GM23338 (cell line): ENCODE results near the gene TAF13. TPM values are rescaled to one million over a fixed set of nuclear protein-coding genes. Genes with fewer than 3 reads are reported as not detected.

Experiments used
- ATAC-seq: fragments of 200-7000 bp; cut with Tn5 transposase; 3 replicates; pipeline ENCODE4 v1.9.1; 2020
- DNase-seq: peaks from one replicate; pipeline ENCODE4 v3.0.0-alpha.2; 2015; ENCODE audit warnings: low spot score
- H2AFZ ChIP-seq: fragments of 200-600 bp; sonication (generic); 2 replicates; pipeline ENCODE4 v1.8.0; 2016; ENCODE audit warnings: antibody characterized with exemption, mild to moderate bottlenecking, moderate library complexity
- H3F3A ChIP-seq: fragments of 200-600 bp; sonication (generic); replicated peaks from 2 replicates; pipeline ENCODE4 v1.8.0; 2017; ENCODE audit warnings: antibody characterized with exemption, mixed run types, low read depth
- H3K27ac ChIP-seq: fragments of 200-600 bp; sonication (generic); 2 replicates; pipeline ENCODE4 v1.6.1; 2016; ENCODE audit warnings: low read depth
- H3K27me3 ChIP-seq: fragments of 200-600 bp; sonication (generic); 2 replicates; pipeline ENCODE4 v1.8.0; 2016; ENCODE audit warnings: mild to moderate bottlenecking, mixed run types, moderate library complexity; ENCODE audit not compliant: insufficient read depth
- H3K36me3 ChIP-seq: fragments of 200-600 bp; sonication (generic); 2 replicates; pipeline ENCODE4 v1.8.0; 2016; ENCODE audit warnings: mild to moderate bottlenecking; ENCODE audit not compliant: insufficient read depth
- H3K4me1 ChIP-seq: fragments of 200-600 bp; sonication (generic); 2 replicates; pipeline ENCODE4 v1.8.0; 2016; ENCODE audit warnings: mild to moderate bottlenecking, moderate library complexity; ENCODE audit not compliant: insufficient read depth
- H3K4me2 ChIP-seq: fragments of 200-600 bp; sonication (generic); 2 replicates; pipeline ENCODE4 v1.7.1; 2017; ENCODE audit warnings: mixed run types
- H3K4me3 ChIP-seq: fragments of 200-600 bp; sonication (generic); 2 replicates; pipeline ENCODE4 v1.6.1; 2016; ENCODE audit warnings: mixed run types
- H3K79me2 ChIP-seq: fragments of 200-600 bp; sonication (generic); replicated peaks from 2 replicates; pipeline ENCODE4 v1.8.0; 2017; ENCODE audit warnings: mild to moderate bottlenecking; ENCODE audit not compliant: insufficient read depth
- H3K9me2 ChIP-seq: fragments of 200-600 bp; sonication (generic); 2 replicates; pipeline ENCODE4 v1.8.0; 2017; ENCODE audit not compliant: insufficient read depth
- H4K20me1 ChIP-seq: fragments of 200-600 bp; sonication (generic); replicated peaks from 2 replicates; pipeline ENCODE4 v1.8.0; 2017; ENCODE audit warnings: mild to moderate bottlenecking; ENCODE audit not compliant: insufficient read depth
- H3K27ac Mint-ChIP-seq: 2 replicates; pipeline ENCODE4 v1.8.0; 2020; ENCODE audit warnings: inconsistent platforms, mild to moderate bottlenecking, moderate library complexity, mixed read lengths
- H3K27me3 Mint-ChIP-seq: 3 replicates; pipeline ENCODE4 v1.8.0; 2022; ENCODE audit warnings: low read depth, mild to moderate bottlenecking, moderate library complexity, mixed read lengths, inconsistent platforms; ENCODE audit not compliant: insufficient read depth, poor library complexity
- H3K36me3 Mint-ChIP-seq: 3 replicates; pipeline ENCODE4 v1.8.0; 2021; ENCODE audit warnings: low read depth, mild to moderate bottlenecking, inconsistent platforms, moderate library complexity, mixed read lengths
- H3K4me1 Mint-ChIP-seq: 3 replicates; pipeline ENCODE4 v1.8.0; 2020; ENCODE audit warnings: mild to moderate bottlenecking, inconsistent platforms, mixed read lengths
- H3K4me3 Mint-ChIP-seq: 3 replicates; pipeline ENCODE4 v1.8.0; 2021; ENCODE audit warnings: moderate library complexity, mild to moderate bottlenecking, inconsistent platforms, mixed read lengths
- H3K9me3 Mint-ChIP-seq: 3 replicates; pipeline ENCODE4 v1.8.0; 2020; ENCODE audit warnings: moderate library complexity, mild to moderate bottlenecking, inconsistent platforms, mixed read lengths
- CREB1 ChIP-seq: fragments of 250-450 bp; sonication (Bioruptor Pico); IDR thresholded peaks from 2 replicates; pipeline ENCODE4 v1.5.0; 2020; ENCODE audit warnings: low read depth, mild to moderate bottlenecking, moderate library complexity
- NANOG ChIP-seq: IDR thresholded peaks from 2 replicates; pipeline ENCODE4 v1.6.1; 2016; ENCODE audit warnings: antibody characterized with exemption, borderline replicate concordance
- POLR2AphosphoS5 ChIP-seq: IDR thresholded peaks from 2 replicates; pipeline ENCODE4 v1.6.1; 2016; ENCODE audit warnings: antibody characterized with exemption, low read depth
- STAT1 ChIP-seq: IDR thresholded peaks from one replicate; pipeline ENCODE4 v1.6.1; 2016; ENCODE audit warnings: antibody characterized with exemption; ENCODE audit not compliant: unreplicated experiment
- ZNF331 ChIP-seq: fragments of 250-450 bp; sonication (Bioruptor Pico); IDR thresholded peaks from 2 replicates; pipeline ENCODE4 v1.5.0; 2020; ENCODE audit warnings: low read depth, mild to moderate bottlenecking, moderate library complexity
- ZNF462 ChIP-seq: fragments of 250-450 bp; sonication (Bioruptor Pico); IDR thresholded peaks from 2 replicates; pipeline ENCODE4 v1.5.0; 2020; ENCODE audit warnings: mild to moderate bottlenecking, moderate library complexity
- polyA plus RNA-seq: library from polyadenylated mRNA; unstranded; fragments of >200 nt; fragmentation: Nextera tagmentation; extraction: Ambion mirVana; gene quantifications from 2 replicates; pipeline ENCODE4 v1.2.1, GENCODE V29; 2016
- total RNA-seq: library from RNA; depleted of rRNA; stranded (reverse); fragments of >200 nt; shearing (Covaris generic); gene quantifications from 2 replicates; pipeline ENCODE4 v1.2.3, GENCODE V29; 2014
- TF ChIP-seq, protein P1 (sequence below): IDR thresholded peaks from one replicate; pipeline ENCODE4 v1.6.1; 2018; ENCODE audit warnings: antibody characterized with exemption; ENCODE audit not compliant: unreplicated experiment

TAF13 gene
- total and polyA plus RNA-seq, 2 experiments from 2014 or later, result 43.7 to 55.8 TPM

- Histone ChIP-seq H3K27ac (no peak overlapping the region), H3K36me3 (no peaks in the 10 kb centered on the region), H2AFZ (no peak overlapping the region), H3K4me2 (no peak overlapping the region), H3K9me2 (no peaks in the 10 kb centered on the region), H3K79me2 (no peaks in the 10 kb centered on the region), H3K27me3 (no peaks in the 10 kb centered on the region), H3K4me1 (no peaks in the 10 kb centered on the region), H4K20me1 (no peaks in the 10 kb centered on the region), H3K4me3 (no peak overlapping the region), H3F3A (no peaks in the 10 kb centered on the region)
- Mint-ChIP-seq H3K27ac (no peak overlapping the region), H3K9me3 (peaks cover 5% of the 10 kb centered on the region; the same call in 2 of the 3 replicates), H3K4me1 (no peaks in the 10 kb centered on the region), H3K36me3 (no peaks in the 10 kb centered on the region), H3K27me3 (peaks cover 7% of the 10 kb centered on the region), H3K4me3 (no peak overlapping the region)
- no peak for DNase-seq
- TF ChIP-seq ZNF462 (no peak), CREB1 (CRISPR knock-in tag) (no peak), NANOG (no peak), POLR2AphosphoS5 (no peak), ZNF331 (no peak), STAT1 (no peak)
- TF ChIP-seq, protein P1, sequence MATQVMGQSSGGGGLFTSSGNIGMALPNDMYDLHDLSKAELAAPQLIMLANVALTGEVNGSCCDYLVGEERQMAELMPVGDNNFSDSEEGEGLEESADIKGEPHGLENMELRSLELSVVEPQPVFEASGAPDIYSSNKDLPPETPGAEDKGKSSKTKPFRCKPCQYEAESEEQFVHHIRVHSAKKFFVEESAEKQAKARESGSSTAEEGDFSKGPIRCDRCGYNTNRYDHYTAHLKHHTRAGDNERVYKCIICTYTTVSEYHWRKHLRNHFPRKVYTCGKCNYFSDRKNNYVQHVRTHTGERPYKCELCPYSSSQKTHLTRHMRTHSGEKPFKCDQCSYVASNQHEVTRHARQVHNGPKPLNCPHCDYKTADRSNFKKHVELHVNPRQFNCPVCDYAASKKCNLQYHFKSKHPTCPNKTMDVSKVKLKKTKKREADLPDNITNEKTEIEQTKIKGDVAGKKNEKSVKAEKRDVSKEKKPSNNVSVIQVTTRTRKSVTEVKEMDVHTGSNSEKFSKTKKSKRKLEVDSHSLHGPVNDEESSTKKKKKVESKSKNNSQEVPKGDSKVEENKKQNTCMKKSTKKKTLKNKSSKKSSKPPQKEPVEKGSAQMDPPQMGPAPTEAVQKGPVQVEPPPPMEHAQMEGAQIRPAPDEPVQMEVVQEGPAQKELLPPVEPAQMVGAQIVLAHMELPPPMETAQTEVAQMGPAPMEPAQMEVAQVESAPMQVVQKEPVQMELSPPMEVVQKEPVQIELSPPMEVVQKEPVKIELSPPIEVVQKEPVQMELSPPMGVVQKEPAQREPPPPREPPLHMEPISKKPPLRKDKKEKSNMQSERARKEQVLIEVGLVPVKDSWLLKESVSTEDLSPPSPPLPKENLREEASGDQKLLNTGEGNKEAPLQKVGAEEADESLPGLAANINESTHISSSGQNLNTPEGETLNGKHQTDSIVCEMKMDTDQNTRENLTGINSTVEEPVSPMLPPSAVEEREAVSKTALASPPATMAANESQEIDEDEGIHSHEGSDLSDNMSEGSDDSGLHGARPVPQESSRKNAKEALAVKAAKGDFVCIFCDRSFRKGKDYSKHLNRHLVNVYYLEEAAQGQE, result no peak
- ATAC-seq, result no peak
Observed at GRCh38 chr1:109050228-109050995, 25.4 kb downstream of the TAF13 start.
